ENCODE results near the gene CAPN14. TPM values are rescaled to one million over a fixed set of nuclear protein-coding genes. Genes with fewer than 3 reads are reported as not detected.

Gene CAPN14
- total and polyA plus RNA-seq, 2 of the 4 experiments (the other 2 are of a cell fraction): under 0.01 to 0.09 TPM

DNA sequence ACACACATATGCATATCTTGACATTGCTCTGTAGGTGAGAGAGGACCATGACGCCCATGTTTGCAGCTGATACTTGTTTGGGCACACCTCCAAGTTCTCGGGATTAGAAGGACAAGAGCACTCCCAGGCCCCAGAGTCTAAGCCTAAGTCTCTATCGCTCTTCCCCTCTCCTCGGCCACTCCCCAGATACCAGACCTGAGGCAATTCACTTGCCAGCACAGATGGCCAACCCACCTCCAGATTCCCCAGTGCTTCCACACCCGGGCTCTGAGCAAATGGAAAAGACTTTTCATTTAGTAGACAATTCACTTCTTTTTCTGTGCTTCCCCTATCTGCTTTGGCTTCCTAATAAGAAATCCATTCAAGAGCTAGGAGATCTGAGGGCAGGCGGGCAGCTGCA lies 49.5 kb upstream of the CAPN14 start:
- in situ Hi-C loops (cut with MboI; ENCODE audit: low sequenced_read_pairs) (no loop called here), dilution Hi-C loops (cut with HindIII; ENCODE audit: low sequenced_read_pairs, unreplicated experiment) (no loop called here), intact Hi-C loops (cut with micrococcal nuclease) (no loop called here)
- Histone ChIP-seq H4K20me1 (ENCODE audit: insufficient read depth, low read length) (peaks cover 3% of the 10 kb centered on the region; the same call in 1 of the 2 replicates), H2AK9ac (replicated peaks; ENCODE audit: low read depth, low read length, poor library complexity) (no peak overlapping the region), H3K14ac (replicated peaks; ENCODE audit: low read depth, low read length) (no peak overlapping the region), H2BK20ac (ENCODE audit: low read depth, low read length) (no peak overlapping the region), H2BK5ac (ENCODE audit: low read depth, low read length, poor library complexity, severe bottlenecking) (no peak overlapping the region), H4K8ac (ENCODE audit: low read depth in 2 of 2, low read length in 2 of 2) (no peak overlapping the region), H3K79me1 (ENCODE audit: low read depth in 1 of 2, low read length in 2 of 2) (no peaks in the 10 kb centered on the region; a peak in 1 of 4 replicates), H3K4me1 (ENCODE audit: control insufficient read depth, insufficient read depth, low read length) (peaks cover 8% of the 10 kb centered on the region), H2AK5ac (ENCODE audit: low read depth, low read length) (no peak overlapping the region), H3K36me3 (ENCODE audit: control insufficient read depth, insufficient read depth, low read length) (peaks cover 24% of the 10 kb centered on the region), H3K9me1 (ENCODE audit: insufficient read depth, low read length) (peaks cover 16% of the 10 kb centered on the region), H3K4ac (ENCODE audit: low read depth, low read length) (no peak overlapping the region), H2BK120ac (ENCODE audit: low read depth, low read length) (no peak overlapping the region), H3K9me3 (ENCODE audit: control insufficient read depth, insufficient read depth, low read length) (no peaks in the 10 kb centered on the region), H2AFZ (replicated peaks; ENCODE audit: low read length, poor library complexity) (no peak overlapping the region), H3K18ac (ENCODE audit: low read depth, low read length) (no peak overlapping the region), H3K4me3 (ENCODE audit: insufficient read depth, low read depth, low read length) (no peak overlapping the region), H3K56ac (ENCODE audit: extremely low read depth, insufficient read depth, low read length) (no peak overlapping the region), H2BK15ac (ENCODE audit: low read depth, low read length) (no peak overlapping the region), H3K4me2 (ENCODE audit: low read depth, low read length) (no peak overlapping the region), H3K27me3 (ENCODE audit: control insufficient read depth, insufficient read depth, low read length) (no peaks in the 10 kb centered on the region), H4K91ac (ENCODE audit: insufficient read depth, low read depth, low read length) (no peak overlapping the region), H4K5ac (ENCODE audit: low read depth, low read length) (no peak overlapping the region), H3K9ac (ENCODE audit: low read depth, low read length) (no peak overlapping the region), H3K23ac (ENCODE audit: low read depth, low read length) (no peak overlapping the region), H3K27ac (ENCODE audit: insufficient read depth, low read length) (no peak overlapping the region)
- TF ChIP-seq CHD1 (IDR thresholded peaks at IDR 0.05; ENCODE audit: low read depth, low read length) (no peak), RFX5 (IDR thresholded peaks at IDR 0.05; ENCODE audit: low read depth, low read length) (no peak), NFE2L2 (IDR thresholded peaks at IDR 0.05; ENCODE audit: low read depth, low read length) (no peak), CEBPB (IDR thresholded peaks at IDR 0.05; ENCODE audit: low read depth, low read length) (no peak), RAD21 (IDR thresholded peaks at IDR 0.05; ENCODE audit: low read length) (no peak), CTCF (conservative IDR thresholded peaks at IDR 0.05; ENCODE audit: low read depth, low read length) (no peak), FOS (IDR thresholded peaks at IDR 0.05; ENCODE audit: low read depth, low read length) (no peak), SMC3 (IDR thresholded peaks at IDR 0.05; ENCODE audit: low read depth, low read length) (no peak)
- TF ChIP-seq, protein P1, sequence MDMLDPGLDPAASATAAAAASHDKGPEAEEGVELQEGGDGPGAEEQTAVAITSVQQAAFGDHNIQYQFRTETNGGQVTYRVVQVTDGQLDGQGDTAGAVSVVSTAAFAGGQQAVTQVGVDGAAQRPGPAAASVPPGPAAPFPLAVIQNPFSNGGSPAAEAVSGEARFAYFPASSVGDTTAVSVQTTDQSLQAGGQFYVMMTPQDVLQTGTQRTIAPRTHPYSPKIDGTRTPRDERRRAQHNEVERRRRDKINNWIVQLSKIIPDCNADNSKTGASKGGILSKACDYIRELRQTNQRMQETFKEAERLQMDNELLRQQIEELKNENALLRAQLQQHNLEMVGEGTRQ (IDR thresholded peaks at IDR 0.05; ENCODE audit: low read depth, low read length): no peak
- no peak for DNase-seq
- TSS peak; percentile 55 for BruUV-seq (replicated peaks)
- 94% methylated on average over 4 of the region's 6 CpGs; no CpG with 5 or more reads in 1 of the 2 experiments for WGBS, 2 experiments (ENCODE audit: extremely low coverage in 2 of 2, insufficient read length in 1 of 2)
- ChIA-PET CTCF (interaction anchor here (1.2 kb wide), 1 partner anchor 33 kb away, joined by 4 read pairs; the partner anchor contains the start of gene EHD3), POLR2A (ENCODE audit: unreplicated experiment) (no interaction called here)
- no peak for ATAC-seq (ENCODE audit: low read depth)
